Glutamatergic neuron (in vitro differentiated cells): ENCODE results near the gene EID3. TPM values are rescaled to one million over a fixed set of nuclear protein-coding genes. Genes with fewer than 3 reads are reported as not detected.
"Not testable (repeated sequence)": the region's sequence is repeated elsewhere in the genome, so short reads cannot be mapped to it uniquely, and the experiment has no call there.

Experiments used
- DNase-seq: peaks from one replicate; pipeline ENCODE4 v3.0.0; 2022
- H3K27ac Mint-ChIP-seq: one replicate; pipeline ENCODE4 v1.8.0; 2020; ENCODE audit warnings: mild to moderate bottlenecking, mixed read lengths, inconsistent platforms; ENCODE audit not compliant: unreplicated experiment
- H3K27me3 Mint-ChIP-seq: one replicate; pipeline ENCODE4 v1.8.0; 2020; ENCODE audit warnings: mild to moderate bottlenecking, moderate library complexity, mixed read lengths, inconsistent platforms; ENCODE audit not compliant: unreplicated experiment
- H3K36me3 Mint-ChIP-seq: one replicate; pipeline ENCODE4 v1.8.0; 2020; ENCODE audit warnings: mild to moderate bottlenecking, mixed read lengths, inconsistent platforms; ENCODE audit not compliant: unreplicated experiment
- H3K4me1 Mint-ChIP-seq: one replicate; pipeline ENCODE4 v1.8.0; 2020; ENCODE audit warnings: mild to moderate bottlenecking, low read depth, mixed read lengths, inconsistent platforms; ENCODE audit not compliant: unreplicated experiment
- H3K4me3 Mint-ChIP-seq: one replicate; pipeline ENCODE4 v1.8.0; 2020; ENCODE audit warnings: mild to moderate bottlenecking, mixed read lengths, inconsistent platforms; ENCODE audit not compliant: unreplicated experiment
- H3K9me3 Mint-ChIP-seq: one replicate; pipeline ENCODE4 v1.8.0; 2020; ENCODE audit warnings: mild to moderate bottlenecking, moderate library complexity, mixed read lengths, inconsistent platforms; ENCODE audit not compliant: unreplicated experiment
- total RNA-seq: library from RNA; stranded (reverse); fragmentation: NEBNext Ultra II Directional; extraction: Animal tissue kit (Norgen Biotek cat#: 25700); gene quantifications from one replicate; pipeline ENCODE4 v1.2.1, GENCODE V29; 2021; ENCODE audit not compliant: unreplicated experiment
- TF ChIP-seq, protein P1 (sequence below): fragments of 200-600 bp; sonication (generic); IDR thresholded peaks from one replicate; pipeline ENCODE4 v1.5.0; 2021; ENCODE audit not compliant: partially characterized antibody, unreplicated experiment

EID3 gene
- total RNA-seq, 1 donor from 2014 or later: 3.7 TPM

DNA sequence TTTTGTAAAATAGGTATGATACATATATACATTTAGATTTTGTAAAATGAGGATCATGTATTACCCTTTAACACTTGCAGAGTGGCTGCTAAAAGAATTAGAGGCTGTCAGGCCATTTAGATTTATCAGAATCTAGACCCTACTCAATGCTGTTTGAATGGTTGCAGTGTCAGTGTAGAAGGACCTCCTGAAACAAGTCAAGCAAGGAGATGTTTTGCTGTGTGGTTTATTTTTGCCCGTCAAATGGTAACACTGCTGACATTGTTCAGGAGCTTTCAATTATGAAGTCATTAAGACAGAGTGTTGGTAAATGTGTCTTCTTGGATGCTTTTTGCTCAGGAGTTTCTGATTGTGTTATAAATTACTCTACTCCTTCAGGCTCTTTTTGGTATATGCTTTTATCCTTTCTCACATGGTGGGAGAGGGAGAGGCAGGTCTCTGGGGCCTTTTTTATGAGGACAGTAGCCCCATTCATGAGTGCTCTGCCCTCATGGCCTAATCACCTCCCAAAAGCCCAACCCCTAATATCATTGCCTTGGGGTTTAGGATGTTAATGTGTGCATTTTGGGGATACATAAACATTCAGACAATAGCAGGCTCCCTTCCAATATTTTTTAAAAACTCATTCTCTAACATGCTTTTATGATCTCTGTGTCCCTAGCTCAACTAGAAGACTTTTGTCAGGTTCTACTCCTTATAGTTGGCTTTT is 16.5 kb downstream of the EID3 start:
- H3K4me1 Mint-ChIP-seq: no peaks in the 10 kb centered on the region
- H3K4me3 Mint-ChIP-seq: no peak overlapping the region
- no peak for DNase-seq
- no peak overlapping the region for H3K27ac Mint-ChIP-seq
- TF ChIP-seq, protein P1, sequence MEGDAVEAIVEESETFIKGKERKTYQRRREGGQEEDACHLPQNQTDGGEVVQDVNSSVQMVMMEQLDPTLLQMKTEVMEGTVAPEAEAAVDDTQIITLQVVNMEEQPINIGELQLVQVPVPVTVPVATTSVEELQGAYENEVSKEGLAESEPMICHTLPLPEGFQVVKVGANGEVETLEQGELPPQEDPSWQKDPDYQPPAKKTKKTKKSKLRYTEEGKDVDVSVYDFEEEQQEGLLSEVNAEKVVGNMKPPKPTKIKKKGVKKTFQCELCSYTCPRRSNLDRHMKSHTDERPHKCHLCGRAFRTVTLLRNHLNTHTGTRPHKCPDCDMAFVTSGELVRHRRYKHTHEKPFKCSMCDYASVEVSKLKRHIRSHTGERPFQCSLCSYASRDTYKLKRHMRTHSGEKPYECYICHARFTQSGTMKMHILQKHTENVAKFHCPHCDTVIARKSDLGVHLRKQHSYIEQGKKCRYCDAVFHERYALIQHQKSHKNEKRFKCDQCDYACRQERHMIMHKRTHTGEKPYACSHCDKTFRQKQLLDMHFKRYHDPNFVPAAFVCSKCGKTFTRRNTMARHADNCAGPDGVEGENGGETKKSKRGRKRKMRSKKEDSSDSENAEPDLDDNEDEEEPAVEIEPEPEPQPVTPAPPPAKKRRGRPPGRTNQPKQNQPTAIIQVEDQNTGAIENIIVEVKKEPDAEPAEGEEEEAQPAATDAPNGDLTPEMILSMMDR: no peak
- H3K9me3 Mint-ChIP-seq: peaks cover 5% of the 10 kb centered on the region
- peaks cover 2% of the 10 kb centered on the region for H3K27me3 Mint-ChIP-seq
- peaks cover 15% of the 10 kb centered on the region for H3K36me3 Mint-ChIP-seq

DNA sequence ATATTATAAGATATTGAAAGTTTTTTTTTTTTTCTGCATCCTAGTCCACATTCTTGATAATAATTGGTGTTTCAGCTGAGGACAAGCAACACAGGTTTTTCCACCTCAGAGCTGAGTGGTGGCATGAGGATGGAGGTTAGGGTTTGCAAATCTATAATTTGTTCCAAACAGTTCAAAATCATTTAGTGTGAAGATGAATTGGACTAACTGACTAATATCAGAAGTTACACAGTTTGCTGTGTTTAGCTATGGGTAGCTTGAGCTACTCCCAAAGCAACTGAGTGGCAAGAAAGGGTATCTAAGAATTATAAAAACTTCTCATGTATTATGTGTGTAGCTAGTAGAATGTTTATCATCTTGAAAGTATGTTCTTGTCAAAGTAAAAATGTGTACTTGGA is 17.1 kb downstream of the EID3 start:
- H3K4me3 Mint-ChIP-seq: no peak overlapping the region
- DNase-seq: no peak
- no peak overlapping the region for H3K27ac Mint-ChIP-seq
- H3K9me3 Mint-ChIP-seq: peaks cover 5% of the 10 kb centered on the region
- H3K36me3 Mint-ChIP-seq: peaks cover 15% of the 10 kb centered on the region
- TF ChIP-seq, protein P1: no peak
- H3K27me3 Mint-ChIP-seq: peaks cover 2% of the 10 kb centered on the region
- H3K4me1 Mint-ChIP-seq: no peaks in the 10 kb centered on the region

DNA sequence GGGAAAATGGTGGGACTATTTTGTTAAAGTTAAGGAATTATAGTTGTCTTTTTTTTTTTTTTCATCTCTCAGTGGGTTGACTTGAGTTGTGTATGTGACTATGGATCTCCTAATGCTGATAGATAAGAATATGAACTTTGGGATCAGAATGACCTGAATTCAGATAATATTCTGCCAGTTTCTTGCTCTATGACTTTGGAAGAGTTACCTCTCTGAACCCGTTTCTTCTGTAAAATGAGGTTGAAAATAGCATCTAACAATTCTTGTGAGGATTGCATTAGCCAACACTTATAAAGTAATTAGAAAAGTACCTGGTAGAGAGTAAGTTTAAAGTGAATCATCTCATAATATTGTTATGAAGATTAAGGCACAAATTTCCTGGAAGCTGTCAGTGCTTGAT is 18.4 kb downstream of the EID3 start:
- TF ChIP-seq, protein P1: no peak
- Mint-ChIP-seq H3K27ac (peak overlapping the region; percentile 57), H3K4me1 (no peaks in the 10 kb centered on the region), H3K36me3 (peaks cover 15% of the 10 kb centered on the region), H3K9me3 (peaks cover 5% of the 10 kb centered on the region), H3K27me3 (peaks cover 2% of the 10 kb centered on the region), H3K4me3 (no peak overlapping the region)
- no peak for DNase-seq

DNA sequence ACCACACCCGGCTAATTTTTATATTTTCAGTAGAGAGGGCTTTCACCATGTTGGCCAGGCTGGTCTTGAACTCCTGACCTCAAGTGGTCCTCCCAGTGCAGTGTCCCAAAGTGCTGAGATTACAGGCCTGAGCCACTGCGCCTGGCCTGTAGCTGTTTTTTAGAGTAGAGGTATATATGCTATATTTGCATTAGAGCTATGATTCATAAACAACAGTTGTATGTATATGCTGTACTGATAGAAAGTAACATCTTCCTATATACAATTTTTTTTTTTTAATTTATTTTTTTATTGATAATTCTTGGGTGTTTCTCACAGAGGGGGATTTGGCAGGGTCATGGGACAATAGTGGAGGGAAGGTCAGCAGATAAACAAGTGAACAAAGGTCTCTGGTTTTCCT is 19.0 kb downstream of the EID3 start:
- DNase-seq, H3K9me3 Mint-ChIP-seq, H3K4me3 Mint-ChIP-seq, H3K4me1 Mint-ChIP-seq, H3K27me3 Mint-ChIP-seq: not testable (repeated sequence)
- peaks cover 15% of the 10 kb centered on the region for H3K36me3 Mint-ChIP-seq
- peak overlapping the region; percentile 17 for H3K27ac Mint-ChIP-seq

DNA sequence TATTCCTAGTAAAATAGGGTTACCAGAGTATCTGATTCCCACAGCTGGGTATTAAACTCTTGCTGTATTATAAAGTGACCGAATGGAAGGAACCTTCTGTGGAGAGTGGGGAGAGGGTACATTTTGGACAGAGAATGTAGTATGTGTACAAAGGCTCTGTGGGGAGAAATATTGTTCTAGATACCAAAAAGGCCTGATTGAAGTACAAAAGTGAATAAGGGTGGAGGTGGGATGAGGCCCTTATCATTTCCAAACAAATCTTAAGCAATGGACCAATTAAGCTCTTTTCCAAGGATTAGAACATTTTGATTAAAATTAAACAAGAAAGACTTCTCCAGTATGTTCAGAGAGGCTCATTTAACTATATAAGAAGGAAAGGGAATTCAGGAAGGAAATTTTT is 20.4 kb downstream of the EID3 start:
- no peak for DNase-seq
- Mint-ChIP-seq H3K36me3 (peaks cover 15% of the 10 kb centered on the region), H3K4me3 (no peak overlapping the region), H3K9me3 (peaks cover 5% of the 10 kb centered on the region), H3K27ac (no peak overlapping the region), H3K27me3 (peaks cover 2% of the 10 kb centered on the region), H3K4me1 (no peaks in the 10 kb centered on the region)
- TF ChIP-seq, protein P1: no peak

DNA sequence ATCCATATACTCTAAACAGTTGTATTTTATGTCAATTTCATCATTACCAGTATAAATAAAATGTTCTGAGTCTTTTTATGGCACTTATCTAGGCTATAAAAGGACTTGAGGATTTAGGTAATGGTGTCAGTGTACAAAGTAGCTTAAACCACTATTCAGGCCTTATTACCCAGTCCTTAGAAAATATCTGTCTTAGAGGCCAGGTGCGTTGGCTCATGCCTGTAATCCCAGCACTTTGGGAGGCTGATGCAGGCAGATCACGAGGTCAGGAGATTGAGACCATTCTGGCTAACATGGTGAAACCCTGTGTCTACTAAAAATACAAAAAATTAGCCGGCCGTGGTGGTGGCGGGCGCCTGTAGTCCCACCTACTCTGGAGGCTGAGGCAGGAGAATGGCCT is 24.7 kb downstream of the EID3 start:
- not testable (repeated sequence) for H3K4me3 Mint-ChIP-seq, H3K27me3 Mint-ChIP-seq, DNase-seq, H3K4me1 Mint-ChIP-seq, H3K9me3 Mint-ChIP-seq, H3K27ac Mint-ChIP-seq
- peaks cover 12% of the 10 kb centered on the region for H3K36me3 Mint-ChIP-seq
